ENCODE results near the gene SLC8B1. TPM values are rescaled to one million over a fixed set of nuclear protein-coding genes. Genes with fewer than 3 reads are reported as not detected.

The SLC8B1 gene
- polyA plus RNA-seq, 1 donor (not counting 4 experiments of a cell fraction or from before 2014, with no cell fraction given), result 8.0 TPM

DNA sequence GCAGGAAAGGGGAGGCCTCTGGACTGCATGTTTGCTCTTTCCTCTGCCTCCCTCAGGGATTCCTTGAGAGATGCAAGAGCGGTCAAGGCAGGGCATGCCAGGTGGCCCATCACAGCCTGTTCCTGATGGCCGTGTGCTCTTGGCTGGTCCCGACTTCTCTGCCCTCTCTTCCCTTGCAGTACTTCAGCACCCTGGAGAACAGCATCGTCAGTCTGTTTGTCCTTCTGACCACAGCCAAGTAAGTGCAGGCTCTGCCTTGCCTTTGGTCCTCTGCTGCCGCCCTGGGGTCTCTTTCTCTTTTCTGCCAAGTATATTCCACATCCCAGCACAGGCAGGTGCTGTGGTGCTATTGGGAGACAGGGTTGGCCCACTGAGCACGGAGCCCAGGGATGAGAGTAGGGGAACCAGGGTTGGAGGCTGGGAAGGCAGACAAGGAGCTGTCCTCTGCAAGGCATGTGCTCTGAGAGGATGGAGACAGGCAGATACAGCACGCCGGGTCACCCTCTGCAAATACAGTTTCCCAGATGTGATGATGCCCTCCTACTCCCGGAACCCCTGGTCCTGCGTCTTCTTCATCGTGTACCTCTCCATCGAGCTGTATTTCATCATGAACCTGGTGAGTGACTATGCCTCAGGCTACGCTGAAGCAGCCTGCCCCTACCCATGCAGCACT, 61.7 kb downstream of the SLC8B1 start:
- Histone ChIP-seq H3K4me3 (ENCODE audit: control insufficient read depth in 2 of 3, extremely low read depth in 1 of 3, insufficient read depth in 2 of 3, low read depth in 1 of 3, low read length in 3 of 3) (no peak overlapping the region), H3K27me3 (ENCODE audit: control insufficient read depth, extremely low read depth, insufficient read depth, low read length) (no peaks in the 10 kb centered on the region), H3K36me3 (ENCODE audit: control insufficient read depth in 2 of 2, extremely low read depth in 1 of 2, insufficient read depth in 2 of 2, low read length in 2 of 2) (peaks cover 4 to 9% of the 10 kb centered on the region in 2 experiments), H3K9me3 (ENCODE audit: control insufficient read depth, low read depth, low read length) (no peaks in the 10 kb centered on the region), H3K9me1 (ENCODE audit: control insufficient read depth, extremely low read depth, insufficient read depth, low read length) (no peaks in the 10 kb centered on the region), H3K4me2 (ENCODE audit: control insufficient read depth, extremely low read depth, insufficient read depth, low read depth, low read length) (no peak overlapping the region), H3K27ac (ENCODE audit: control insufficient read depth, insufficient read depth, low read length) (no peak overlapping the region), H3K79me2 (ENCODE audit: control insufficient read depth, insufficient read depth, low read length) (no peaks in the 10 kb centered on the region), H2AFZ (ENCODE audit: control insufficient read depth, low read length) (no peak overlapping the region), H3K9ac (ENCODE audit: control insufficient read depth, extremely low read depth, insufficient read depth, low read length) (no peak overlapping the region), H3K4me1 (ENCODE audit: control insufficient read depth, extremely low read depth, insufficient read depth, low read length) (no peaks in the 10 kb centered on the region), H4K20me1 (ENCODE audit: control insufficient read depth, extremely low read depth, insufficient read depth, low read length) (no peaks in the 10 kb centered on the region)
- TF ChIP-seq EZH2 (IDR thresholded peaks at IDR 0.05; ENCODE audit: low read length), result no peak
- TF ChIP-seq, protein P1, sequence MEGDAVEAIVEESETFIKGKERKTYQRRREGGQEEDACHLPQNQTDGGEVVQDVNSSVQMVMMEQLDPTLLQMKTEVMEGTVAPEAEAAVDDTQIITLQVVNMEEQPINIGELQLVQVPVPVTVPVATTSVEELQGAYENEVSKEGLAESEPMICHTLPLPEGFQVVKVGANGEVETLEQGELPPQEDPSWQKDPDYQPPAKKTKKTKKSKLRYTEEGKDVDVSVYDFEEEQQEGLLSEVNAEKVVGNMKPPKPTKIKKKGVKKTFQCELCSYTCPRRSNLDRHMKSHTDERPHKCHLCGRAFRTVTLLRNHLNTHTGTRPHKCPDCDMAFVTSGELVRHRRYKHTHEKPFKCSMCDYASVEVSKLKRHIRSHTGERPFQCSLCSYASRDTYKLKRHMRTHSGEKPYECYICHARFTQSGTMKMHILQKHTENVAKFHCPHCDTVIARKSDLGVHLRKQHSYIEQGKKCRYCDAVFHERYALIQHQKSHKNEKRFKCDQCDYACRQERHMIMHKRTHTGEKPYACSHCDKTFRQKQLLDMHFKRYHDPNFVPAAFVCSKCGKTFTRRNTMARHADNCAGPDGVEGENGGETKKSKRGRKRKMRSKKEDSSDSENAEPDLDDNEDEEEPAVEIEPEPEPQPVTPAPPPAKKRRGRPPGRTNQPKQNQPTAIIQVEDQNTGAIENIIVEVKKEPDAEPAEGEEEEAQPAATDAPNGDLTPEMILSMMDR (optimal IDR thresholded peaks at IDR 0.05 in 1 of 3, IDR thresholded peaks at IDR 0.05 in 1 of 3, conservative IDR thresholded peaks at IDR 0.05 in 1 of 3; ENCODE audit: extremely low read depth in 1 of 3, insufficient read depth in 2 of 3, low read length in 3 of 3), result no peak
- DNase-seq (ENCODE audit: low read depth, low spot score) (no peak), FAIRE-seq (no peak)
- dilution Hi-C loops (cut with MboI; ENCODE audit: extremely low pct_ligation_motif_present, low sequenced_read_pairs), result no loop called here

DNA sequence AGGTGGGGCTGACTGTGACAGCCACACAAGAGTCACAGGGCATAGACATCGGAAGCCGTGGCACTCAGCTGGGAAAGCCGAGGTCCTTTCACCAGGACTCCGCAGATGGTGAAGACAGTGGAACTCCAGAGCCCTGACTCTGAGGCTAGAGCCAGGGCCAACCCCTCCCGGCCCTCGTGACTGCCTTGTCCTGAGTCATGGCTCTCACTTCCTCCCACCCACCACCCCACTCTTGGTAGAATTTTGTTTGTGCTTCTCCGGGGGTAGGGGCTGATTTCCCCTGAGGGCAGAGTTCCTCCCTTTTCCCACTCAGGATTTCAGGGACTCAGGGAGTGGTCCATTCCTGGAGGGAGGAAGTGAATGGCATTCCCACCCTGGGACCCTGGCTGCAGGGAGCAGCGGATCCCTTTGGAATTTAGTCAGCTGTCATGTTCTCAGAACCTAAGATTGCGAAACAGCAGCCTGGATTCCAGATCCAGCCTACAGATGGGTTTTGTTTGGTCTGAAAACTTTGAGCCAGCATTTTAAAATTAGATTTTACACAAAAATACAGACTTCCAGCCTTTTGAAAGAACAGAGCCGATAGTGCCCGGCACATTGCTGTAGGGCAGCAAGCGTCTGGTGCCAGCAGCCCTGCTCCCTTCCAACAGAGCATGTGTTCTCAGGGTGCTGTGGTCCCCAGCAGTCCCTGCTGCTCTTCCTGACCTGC, 62.9 kb downstream of the SLC8B1 start:
- Histone ChIP-seq H3K27me3 (ENCODE audit: control insufficient read depth, extremely low read depth, insufficient read depth, low read length) (no peaks in the 10 kb centered on the region), H4K20me1 (ENCODE audit: control insufficient read depth, extremely low read depth, insufficient read depth, low read length) (no peaks in the 10 kb centered on the region), H3K79me2 (ENCODE audit: control insufficient read depth, insufficient read depth, low read length) (no peaks in the 10 kb centered on the region), H3K9ac (ENCODE audit: control insufficient read depth, extremely low read depth, insufficient read depth, low read length) (no peak overlapping the region), H3K27ac (ENCODE audit: control insufficient read depth, insufficient read depth, low read length) (no peak overlapping the region), H2AFZ (ENCODE audit: control insufficient read depth, low read length) (no peak overlapping the region), H3K9me3 (ENCODE audit: control insufficient read depth, low read depth, low read length) (no peaks in the 10 kb centered on the region), H3K36me3 (ENCODE audit: control insufficient read depth in 2 of 2, extremely low read depth in 1 of 2, insufficient read depth in 2 of 2, low read length in 2 of 2) (peaks cover 3 to 10% of the 10 kb centered on the region in 2 experiments), H3K4me1 (ENCODE audit: control insufficient read depth, extremely low read depth, insufficient read depth, low read length) (no peaks in the 10 kb centered on the region), H3K9me1 (ENCODE audit: control insufficient read depth, extremely low read depth, insufficient read depth, low read length) (no peaks in the 10 kb centered on the region), H3K4me2 (ENCODE audit: control insufficient read depth, extremely low read depth, insufficient read depth, low read depth, low read length) (no peak overlapping the region), H3K4me3 (ENCODE audit: control insufficient read depth in 2 of 3, extremely low read depth in 1 of 3, insufficient read depth in 2 of 3, low read depth in 1 of 3, low read length in 3 of 3) (no peak overlapping the region)
- DNase-seq (ENCODE audit: low read depth, low spot score) (no peak), FAIRE-seq (no peak)
- dilution Hi-C loops (cut with MboI; ENCODE audit: extremely low pct_ligation_motif_present, low sequenced_read_pairs), result no loop called here
- TF ChIP-seq EZH2 (IDR thresholded peaks at IDR 0.05; ENCODE audit: low read length), result no peak
- TF ChIP-seq, protein P1 (optimal IDR thresholded peaks at IDR 0.05 in 1 of 3, IDR thresholded peaks at IDR 0.05 in 1 of 3, conservative IDR thresholded peaks at IDR 0.05 in 1 of 3; ENCODE audit: extremely low read depth in 1 of 3, insufficient read depth in 2 of 3, low read length in 3 of 3), result no peak

Measured in keratinocyte (primary cell).